NCI-H146 (cell line): Measurements from ENCODE around the gene PBX3.

Source experiments
- DNase-seq: peaks from one replicate; lab custom pipeline; 2025; lab: John Stamatoyannopoulos, UW

Gene PBX3

DNA sequence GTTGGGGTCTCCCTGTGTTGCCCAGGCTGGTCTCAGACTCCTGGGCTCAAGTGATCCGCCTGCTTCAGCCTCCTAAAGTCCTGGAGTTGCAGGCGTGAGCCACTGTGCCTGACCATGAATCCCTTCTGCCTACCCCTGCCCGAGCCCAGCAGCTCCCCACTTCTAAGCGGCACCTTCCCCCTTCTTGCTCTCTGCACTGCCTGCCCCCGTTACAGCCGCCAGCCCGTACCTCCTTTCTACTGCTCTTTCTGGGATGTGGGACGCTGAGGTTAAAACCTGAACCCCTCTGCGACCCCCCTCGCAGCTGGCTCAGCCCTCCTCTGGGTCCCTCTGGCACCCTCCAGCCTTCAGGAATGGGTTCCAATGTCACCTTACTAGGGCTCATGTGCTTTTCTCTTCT, 249.6 kb downstream of the PBX3 start:
- no peak for DNase-seq

DNA sequence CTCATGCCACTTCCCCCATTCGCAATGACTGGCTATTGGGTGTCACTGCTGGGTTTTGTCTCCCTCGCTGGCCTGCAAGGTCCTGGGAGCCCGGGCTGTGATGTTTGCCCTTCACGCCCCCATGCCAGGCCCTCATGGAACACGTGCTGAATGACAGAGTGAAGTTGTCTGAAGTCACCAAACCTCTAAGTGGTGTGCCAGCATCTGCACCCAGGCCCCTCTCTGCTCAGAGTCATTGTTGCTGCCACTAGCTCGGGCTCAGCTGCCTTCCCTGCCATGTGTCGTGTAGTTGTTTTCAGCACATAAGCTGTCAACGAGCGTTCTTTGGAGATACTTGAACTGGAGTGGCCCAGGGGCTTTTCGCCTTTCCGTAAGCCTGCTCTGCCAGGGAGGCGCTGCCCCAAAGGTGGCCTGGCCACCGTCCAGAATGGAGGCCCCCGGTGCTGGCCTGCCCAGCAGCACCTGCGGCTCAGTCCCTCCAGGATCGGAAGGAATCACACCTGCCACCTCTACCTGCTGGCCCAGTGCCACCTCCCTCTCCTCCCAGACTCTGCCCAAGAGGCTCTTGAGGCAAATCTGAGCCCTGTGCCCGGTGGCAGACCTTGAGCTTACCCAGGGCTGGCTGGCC, 250.1 kb downstream of the PBX3 start:
- DNase-seq, result no peak

DNA sequence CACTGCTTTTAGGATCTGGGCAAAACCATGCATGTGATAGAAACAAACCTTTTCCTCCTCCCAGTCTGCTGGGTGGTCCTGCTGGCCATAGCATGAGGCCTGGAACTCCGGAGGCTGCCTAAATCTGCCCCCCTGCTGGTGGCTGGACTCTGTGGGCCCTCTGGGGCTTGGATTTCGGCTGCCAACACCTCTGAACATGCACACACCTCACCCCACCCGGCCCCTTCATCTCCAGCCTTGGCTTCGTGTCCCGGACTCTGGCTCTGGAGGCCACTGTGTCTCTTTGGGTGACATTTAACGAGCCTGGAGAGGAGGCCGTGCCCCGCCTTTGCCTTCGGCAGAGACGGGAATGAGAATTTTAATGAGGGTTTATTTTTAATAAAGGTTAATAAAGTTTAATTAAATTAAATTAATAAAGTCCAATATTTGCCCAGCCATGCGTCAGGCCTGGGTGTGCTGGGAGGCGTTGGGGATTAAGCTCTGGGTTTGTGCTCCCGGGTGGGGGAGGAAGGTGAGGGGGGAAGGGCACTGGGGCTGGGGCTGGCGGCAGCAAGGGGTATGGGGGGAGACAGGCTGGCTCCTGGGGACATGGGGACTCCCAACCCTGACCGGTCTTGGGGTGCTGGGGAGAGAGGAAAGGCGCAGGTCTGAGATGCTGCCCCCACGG, 251.8 kb downstream of the PBX3 start:
- no peak for DNase-seq

DNA sequence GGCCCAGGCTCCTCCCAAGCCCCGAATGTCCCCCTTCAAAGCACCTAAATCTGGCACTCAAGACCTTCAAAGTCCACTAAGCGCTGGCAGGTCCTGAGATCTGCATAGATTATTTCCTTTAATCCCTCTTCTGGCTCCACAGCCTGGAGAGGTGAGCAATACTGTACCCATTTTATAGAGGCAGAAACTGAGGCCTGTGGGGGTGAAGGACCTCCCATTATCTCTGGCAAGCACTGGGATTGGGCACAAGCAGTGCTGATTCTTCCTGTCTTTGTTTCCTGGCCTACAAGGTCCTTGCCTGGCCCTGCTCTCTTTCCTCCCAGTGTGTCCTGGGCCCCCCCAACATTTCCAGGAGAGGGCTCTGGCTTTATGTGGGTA, 252.3 kb downstream of the PBX3 start:
- no peak for DNase-seq

DNA sequence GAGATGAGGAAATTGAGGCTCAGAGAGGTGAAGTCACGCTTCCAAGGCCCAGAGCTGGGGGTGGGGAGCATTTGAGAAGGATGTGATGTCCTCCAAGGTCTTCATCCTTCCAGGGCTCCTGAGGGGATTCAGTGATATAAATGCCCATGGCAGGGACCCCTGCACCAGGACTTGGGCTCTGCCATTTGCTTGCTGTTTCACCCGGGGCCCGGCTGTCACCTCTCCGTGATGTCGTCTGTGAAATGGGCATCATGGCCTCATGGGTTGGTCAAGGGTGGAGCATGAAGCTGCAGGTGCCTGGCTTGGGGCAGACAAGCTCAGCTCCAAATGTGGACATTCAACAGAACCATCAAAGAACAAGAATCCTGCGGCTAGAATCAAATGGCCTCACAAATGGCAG, 253.1 kb downstream of the PBX3 start:
- no peak for DNase-seq

DNA sequence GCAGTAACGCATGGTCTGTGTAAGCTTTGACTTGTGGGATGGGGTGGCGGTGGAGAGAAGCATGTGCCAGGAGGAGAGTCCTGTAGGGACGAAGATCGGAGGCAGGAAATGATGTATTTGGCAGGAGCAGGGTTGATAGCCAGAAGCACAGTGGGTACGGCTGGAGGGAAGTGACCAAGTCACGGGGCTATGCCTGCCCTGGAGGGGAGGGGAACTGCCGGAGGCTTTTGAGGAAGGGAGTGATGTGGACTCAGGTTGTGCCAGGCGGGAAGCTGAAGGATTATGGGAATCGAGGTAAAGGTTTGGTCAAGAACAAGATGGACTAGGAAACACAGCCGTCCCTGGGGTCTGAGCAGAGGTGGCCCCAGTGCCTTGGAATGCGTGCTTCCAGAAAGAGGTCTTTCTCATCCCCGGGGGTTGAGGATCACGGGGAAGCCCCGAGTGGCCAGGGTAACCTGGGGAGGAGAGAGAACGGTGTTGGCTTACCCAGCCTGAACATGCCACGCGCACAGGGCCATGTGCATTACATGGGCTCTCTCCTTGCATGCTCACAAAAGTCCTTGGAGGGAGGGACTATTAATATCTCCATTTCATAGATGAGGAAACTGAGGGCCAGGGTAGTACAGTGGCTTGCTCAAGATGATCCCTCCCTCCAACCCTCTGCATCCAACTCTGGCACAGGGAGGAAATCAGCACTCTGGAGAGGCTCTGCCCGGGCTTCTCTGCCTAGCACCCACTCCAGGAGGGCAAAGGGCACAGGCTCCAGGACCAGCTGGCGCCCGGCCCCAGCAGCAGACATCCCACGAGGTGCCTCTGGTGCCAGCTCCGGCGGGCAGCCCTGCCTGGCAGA, 253.8 kb downstream of the PBX3 start:
- no peak for DNase-seq

DNA sequence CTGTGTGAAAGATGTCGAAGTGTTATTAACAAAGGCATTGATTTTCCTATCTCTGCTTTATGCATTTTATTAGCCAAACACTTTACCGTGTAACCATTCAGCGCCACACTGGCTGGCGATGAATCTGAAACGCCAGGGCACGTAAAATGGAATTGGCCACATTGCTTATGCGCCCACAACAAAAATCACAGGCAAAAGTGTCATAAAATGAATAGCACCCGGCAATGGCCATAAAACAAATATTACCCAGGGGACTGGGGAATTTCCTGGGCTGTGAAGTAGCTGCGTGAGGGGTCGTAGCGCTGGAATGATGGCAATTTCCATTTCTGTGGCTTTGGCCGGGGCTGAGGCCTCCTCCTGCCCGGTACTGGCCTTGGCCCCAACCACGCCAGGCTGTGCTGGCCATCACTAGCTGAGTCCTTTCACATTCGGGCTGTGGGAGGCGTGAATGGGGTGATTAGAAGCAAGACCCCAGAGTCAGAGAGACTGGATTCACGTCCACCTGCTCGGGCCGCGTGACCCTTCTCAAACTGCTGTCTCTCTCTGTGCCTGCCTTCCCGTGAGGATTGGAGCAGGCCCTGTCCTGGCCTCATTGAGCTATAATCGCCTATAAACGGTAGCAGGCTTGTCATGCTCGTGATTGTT, 254.5 kb downstream of the PBX3 start:
- no peak for DNase-seq

DNA sequence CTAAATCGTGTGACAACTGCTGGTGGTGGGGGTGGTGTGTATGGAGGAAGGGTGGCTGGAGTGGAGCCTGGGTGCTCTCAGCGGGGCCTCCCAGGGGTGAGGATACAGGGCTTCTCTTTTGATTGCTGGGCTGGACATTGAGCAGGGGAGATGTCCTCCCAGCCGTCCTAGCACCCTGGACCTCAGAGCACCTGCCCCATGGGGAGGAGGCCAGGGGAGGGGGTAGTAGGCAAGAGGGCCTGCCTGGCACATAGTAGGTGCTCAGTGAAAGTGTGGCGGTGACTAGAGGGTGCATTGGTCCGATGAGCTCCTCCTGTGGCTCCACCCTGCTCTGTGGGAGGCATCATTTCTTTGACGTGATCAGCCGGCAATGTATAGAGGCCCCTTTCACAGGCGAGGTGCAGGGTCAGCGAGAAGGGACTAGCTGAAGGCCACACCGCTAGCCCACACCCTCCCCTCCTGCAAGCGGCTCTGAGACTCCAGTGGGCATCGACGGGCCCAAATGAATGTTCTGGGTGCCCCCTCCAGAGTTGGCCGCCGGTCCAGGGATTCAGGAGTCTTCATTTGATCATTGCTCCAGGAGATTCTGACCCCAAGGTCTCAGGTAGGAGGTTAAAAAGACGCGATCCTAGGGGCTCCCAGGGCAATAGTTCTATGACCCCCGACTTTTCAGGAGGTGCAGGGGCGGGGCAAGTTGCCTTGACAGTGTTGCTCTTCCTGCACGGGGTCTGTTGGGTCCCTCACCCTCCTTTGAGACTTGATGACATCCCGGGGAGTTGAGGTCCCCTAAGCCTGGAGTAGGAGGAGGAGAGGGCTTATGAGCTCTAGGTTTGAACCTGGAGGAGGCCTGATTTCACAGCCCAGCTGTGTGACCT, 255.5 kb downstream of the PBX3 start:
- no peak for DNase-seq

DNA sequence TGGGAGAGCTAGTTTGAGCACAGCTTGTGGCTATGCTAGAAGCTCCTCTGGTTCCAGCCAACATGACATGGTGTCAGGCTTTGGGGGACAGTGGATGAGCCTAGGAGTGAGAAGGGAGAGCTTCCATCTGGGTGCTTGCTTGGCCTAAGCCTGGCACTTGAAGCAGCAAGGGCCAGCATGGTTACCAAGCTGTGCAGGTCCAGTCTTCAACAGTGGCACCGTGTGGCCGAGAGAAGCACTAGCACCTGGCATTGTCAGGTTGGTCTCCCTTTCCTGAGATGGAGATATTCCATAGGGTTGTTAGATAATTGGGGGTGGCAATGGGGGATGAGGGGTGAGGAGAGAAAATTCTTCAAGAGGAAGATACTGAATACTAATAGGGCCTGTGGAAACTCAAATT, 261.9 kb downstream of the PBX3 start:
- DNase-seq, result no peak

DNA sequence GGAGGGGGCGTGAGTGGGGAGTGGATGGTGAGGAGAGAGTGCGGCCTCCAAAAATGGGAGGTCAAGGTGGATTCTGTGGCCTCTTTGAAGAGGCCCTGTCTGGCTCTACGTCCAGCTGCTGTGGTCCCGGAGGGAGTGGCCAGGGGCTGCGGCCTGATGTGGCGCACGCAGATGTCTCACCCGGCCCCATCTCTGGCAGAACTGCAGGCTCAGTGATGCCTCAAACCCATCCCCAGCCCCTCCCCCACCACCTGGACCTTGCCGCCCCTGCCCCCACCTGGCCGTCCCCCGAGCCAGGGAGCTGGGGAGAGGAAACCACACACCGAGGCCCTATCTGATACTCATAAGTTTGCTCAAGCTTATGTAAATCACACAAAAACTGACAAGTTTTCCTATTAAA, 267.6 kb downstream of the PBX3 start:
- DNase-seq, result no peak

DNA sequence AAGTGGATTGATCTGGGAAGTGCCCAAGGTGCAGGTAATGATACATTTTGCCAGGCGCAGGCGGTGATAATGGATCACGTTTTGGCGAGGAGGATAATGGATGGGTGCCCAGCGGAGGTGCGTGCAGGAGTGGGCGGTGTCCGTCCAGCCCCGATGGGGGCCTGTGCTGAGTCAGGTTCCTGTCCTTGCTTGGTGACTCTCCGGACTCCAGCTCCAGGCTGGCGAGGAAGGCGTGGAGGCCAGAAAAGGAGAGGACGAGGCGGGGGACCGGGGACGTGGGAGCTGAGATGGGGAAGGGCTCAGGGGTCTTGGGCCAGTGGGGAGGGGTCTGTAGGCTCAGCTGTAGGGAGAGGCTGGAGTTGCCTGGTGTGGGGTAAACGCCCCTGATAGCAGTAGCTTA, 268.3 kb downstream of the PBX3 start:
- DNase-seq, result no peak

DNA sequence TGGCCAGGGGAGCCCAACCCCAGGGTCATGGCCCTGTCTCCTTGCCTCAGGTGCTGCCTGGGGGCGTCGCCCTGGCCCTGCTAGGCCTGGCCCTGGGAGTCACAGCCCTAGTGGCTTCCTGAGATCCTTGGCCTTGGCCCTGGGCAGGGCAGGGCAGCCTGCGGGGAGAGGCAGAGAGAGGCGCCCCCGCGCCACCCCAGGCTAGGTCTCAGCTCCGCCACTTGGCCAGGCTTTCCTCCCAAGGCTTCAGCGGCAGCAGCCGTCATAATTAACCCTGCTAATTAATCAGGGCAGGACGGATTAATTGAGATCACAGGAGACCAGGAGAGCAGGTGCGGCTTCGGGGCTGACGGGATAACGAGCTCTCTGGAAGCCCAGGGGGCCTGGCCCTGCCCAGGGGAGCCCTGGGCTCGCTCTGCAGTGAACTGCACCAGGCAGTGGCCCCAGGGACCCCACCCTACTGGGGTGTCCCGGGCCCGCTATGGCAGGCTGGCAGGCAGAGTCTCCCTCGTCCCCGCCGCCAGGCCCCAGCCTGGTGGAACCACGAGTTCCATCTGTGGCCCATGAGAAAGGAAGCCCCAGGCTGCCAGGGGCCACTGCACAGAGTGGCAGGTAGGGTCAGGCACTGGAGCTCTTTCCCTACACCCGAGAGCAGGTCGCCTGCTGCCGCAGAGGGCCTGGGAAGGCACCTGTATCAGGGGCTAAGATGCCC, 269.6 kb downstream of the PBX3 start:
- peak; percentile 21 for DNase-seq
